Erythroblast (primary cell): ENCODE results near the gene ASB3.

ENCODE experiments used
- GATA1 ChIP-seq: IDR thresholded peaks from 2 replicates; pipeline ENCODE4 v1.6.1; 2011; ENCODE audit warnings: low read depth, mild to moderate bottlenecking, control low read depth, low read length, moderate library complexity
- POLR2A ChIP-seq: IDR thresholded peaks from 2 replicates; pipeline ENCODE4 v1.6.1; 2011; ENCODE audit warnings: mild to moderate bottlenecking, low read length

DNA sequence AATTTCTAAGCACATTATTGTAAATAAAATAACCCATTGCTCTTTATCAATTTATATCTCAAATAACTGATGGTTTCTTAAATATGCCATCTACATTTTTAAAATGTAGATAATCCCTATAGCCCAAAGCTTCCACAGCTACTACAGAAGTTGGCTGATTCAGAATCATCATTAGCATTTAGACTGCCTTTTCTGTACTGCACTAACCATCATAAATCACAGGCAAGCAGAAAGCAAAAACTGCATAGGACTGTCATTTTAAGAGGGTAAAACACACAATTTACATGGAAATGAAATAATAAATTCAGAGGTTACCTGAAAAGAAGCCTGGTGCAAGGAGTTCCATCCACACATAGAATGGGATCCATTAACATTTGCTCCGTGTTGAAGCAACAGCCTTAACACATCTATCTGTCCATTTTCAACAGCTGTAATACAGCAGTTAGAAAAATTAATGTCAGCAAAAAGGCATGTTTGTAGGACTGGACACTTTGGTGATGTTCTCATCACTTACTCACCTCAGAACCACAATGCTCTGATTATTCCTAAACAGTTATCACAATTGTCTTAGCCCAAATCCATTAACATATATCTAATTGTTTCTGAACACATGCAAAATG lies 57.5 kb downstream of the ASB3 start:
- TF ChIP-seq POLR2A (no peak), GATA1 (no peak)
